Keratinocyte (primary cell): Measurements from ENCODE around the gene ACP1. TPM values are rescaled to one million over a fixed set of nuclear protein-coding genes. Genes with fewer than 3 reads are reported as not detected.

Experiments
- DNase-seq: peaks from one replicate; pipeline ENCODE4 v3.0.0-alpha.2; 2011; ENCODE audit warnings: low read depth, missing footprints, low spot score
- FAIRE-seq: peaks from 2 replicates; lab custom pipeline; 2011; peaks lifted over from hg19 to GRCh38; lab: Jason Lieb, UNC
- H2AFZ ChIP-seq: 2 replicates; pipeline ENCODE4 v1.6.0; 2012; ENCODE audit warnings: low read length, control low read depth, inconsistent platforms; ENCODE audit not compliant: control insufficient read depth
- H3K27ac ChIP-seq: 2 replicates; pipeline ENCODE4 v1.5.1; 2011; ENCODE audit warnings: low read length; ENCODE audit not compliant: control insufficient read depth, insufficient read depth
- H3K27me3 ChIP-seq: 3 replicates; pipeline ENCODE4 v1.6.0; 2011; ENCODE audit warnings: low read length; ENCODE audit not compliant: control insufficient read depth, insufficient read depth; ENCODE audit errors: extremely low read depth
- H3K36me3 ChIP-seq, 2 experiments: 2 replicates in 1 of 2; 3 replicates in 1 of 2; pipeline ENCODE4 v1.5.1; 2011; ENCODE audit warnings: low read length in 2 of 2, mild to moderate bottlenecking in 1 of 2; ENCODE audit not compliant: control insufficient read depth in 2 of 2, insufficient read depth in 2 of 2; ENCODE audit errors: extremely low read depth in 1 of 2
- H3K4me1 ChIP-seq: 3 replicates; pipeline ENCODE4 v1.5.1; 2011; ENCODE audit warnings: low read length; ENCODE audit not compliant: control insufficient read depth, insufficient read depth; ENCODE audit errors: extremely low read depth
- H3K4me2 ChIP-seq: 3 replicates; pipeline ENCODE4 v1.6.0; 2011; ENCODE audit warnings: low read depth, low read length; ENCODE audit not compliant: control insufficient read depth, insufficient read depth; ENCODE audit errors: extremely low read depth
- H3K4me3 ChIP-seq, 3 experiments: fragments of 200-600 bp in 1 of 3; sonication (generic) in 1 of 3; 2 replicates in 2 of 3; 3 replicates in 1 of 3; pipeline ENCODE4 v1.5.1; 2011 to 2016; ENCODE audit warnings: low read length in 3 of 3, mild to moderate bottlenecking in 3 of 3, control low read depth in 2 of 3, inconsistent platforms in 1 of 3, low read depth in 1 of 3, mixed read lengths in 1 of 3, mixed run types in 1 of 3, moderate library complexity in 1 of 3; ENCODE audit not compliant: control insufficient read depth in 2 of 3, insufficient read depth in 2 of 3; ENCODE audit errors: extremely low read depth in 1 of 3
- H3K79me2 ChIP-seq: 2 replicates; pipeline ENCODE4 v1.6.0; 2012; ENCODE audit warnings: low read length; ENCODE audit not compliant: control insufficient read depth, insufficient read depth
- H3K9ac ChIP-seq: 3 replicates; pipeline ENCODE4 v1.6.0; 2011; ENCODE audit warnings: low read length; ENCODE audit not compliant: control insufficient read depth, insufficient read depth; ENCODE audit errors: extremely low read depth
- H3K9me1 ChIP-seq: 3 replicates; pipeline ENCODE4 v1.6.0; 2011; ENCODE audit warnings: low read length; ENCODE audit not compliant: control insufficient read depth, insufficient read depth; ENCODE audit errors: extremely low read depth
- H3K9me3 ChIP-seq: 2 replicates; pipeline ENCODE4 v1.5.1; 2012; ENCODE audit warnings: low read depth, low read length; ENCODE audit not compliant: control insufficient read depth
- H4K20me1 ChIP-seq: 3 replicates; pipeline ENCODE4 v1.6.0; 2011; ENCODE audit warnings: low read length; ENCODE audit not compliant: control insufficient read depth, insufficient read depth; ENCODE audit errors: extremely low read depth
- CTCF ChIP-seq, 3 experiments: IDR thresholded peaks in 1 of 3; conservative IDR thresholded peaks in 1 of 3; optimal IDR thresholded peaks in 1 of 3; 2 replicates in 2 of 3; 3 replicates in 1 of 3; pipeline versions ENCODE3 to v1.5.1; 2011; ENCODE audit warnings: low read length in 3 of 3, mild to moderate bottlenecking in 3 of 3, moderate library complexity in 2 of 3, control low read depth in 1 of 3, inconsistent platforms in 1 of 3; ENCODE audit not compliant: insufficient read depth in 2 of 3; ENCODE audit errors: extremely low read depth in 1 of 3
- EZH2 ChIP-seq: IDR thresholded peaks from one replicate; pipeline ENCODE4 v1.6.1; 2012; ENCODE audit warnings: inconsistent platforms, mild to moderate bottlenecking, low read length, moderate library complexity
- dilution Hi-C: fragments of 300-500 bp; cut with MboI; formaldehyde crosslinking; loops from one replicate; pipeline ENCODE4 v1.7.0; 2020; ENCODE audit warnings: low sequenced_read_pairs; ENCODE audit not compliant: extremely low pct_ligation_motif_present
- polyA plus RNA-seq, 5 experiments: library from polyadenylated mRNA; depleted of rRNA in 3 of 5; stranded (reverse) in 3 of 5; stranded (forward) in 1 of 5; unstranded in 1 of 5; fragments of >200 nt; gene quantifications; 1 replicate in 1 of 5; 2 replicates in 3 of 5; 3 replicates in 1 of 5; pipeline versions ENCODE4 v1.2.1 to v1.2.3, GENCODE V29; 2011 to 2012; ENCODE audit warnings: missing spikeins in 2 of 5, low read depth in 1 of 5, low replicate concordance in 1 of 5

ACP1 gene
- polyA plus RNA-seq, 1 donor (not counting 4 experiments of a cell fraction or from before 2014, with no cell fraction given), result 123 TPM

DNA sequence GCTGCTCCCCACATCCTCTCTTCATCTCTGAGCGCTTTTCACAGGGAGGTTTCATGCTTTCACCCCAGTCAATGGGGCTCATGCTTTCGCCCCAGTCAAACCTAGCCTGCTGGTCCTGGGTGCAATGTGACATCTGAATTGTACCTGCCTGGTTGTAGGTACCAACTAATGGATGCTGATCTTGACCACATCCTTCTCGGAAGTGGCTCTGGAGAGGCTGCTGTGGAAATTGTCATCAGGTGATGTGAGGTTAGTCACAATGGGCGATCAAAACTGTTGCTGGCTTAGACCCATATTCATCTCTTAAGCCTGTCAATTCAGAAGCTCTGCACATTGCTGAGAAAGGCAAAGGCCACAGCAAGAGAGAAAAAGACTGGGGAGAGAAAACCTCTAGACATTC, 55.8 kb downstream of the ACP1 start:
- dilution Hi-C loops, result no loop called here
- no peak overlapping the region for H3K27ac ChIP-seq

GRCh38 chr2:322326-322725, 57.6 kb downstream of the ACP1 start:
- no peaks in the 10 kb centered on the region for H3K27me3 ChIP-seq
- no peak overlapping the region for H2AFZ ChIP-seq
- TF ChIP-seq EZH2, result no peak
- no peak for TF ChIP-seq CTCF (optimal IDR thresholded peaks at IDR 0.05 in 1 of 3, IDR thresholded peaks at IDR 0.05 in 1 of 3, conservative IDR thresholded peaks at IDR 0.05 in 1 of 3; ENCODE audit: extremely low read depth in 1 of 3, insufficient read depth in 2 of 3, low read length in 3 of 3)
- no peak overlapping the region for H3K4me2 ChIP-seq
- no peaks in the 10 kb centered on the region for H3K9me3 ChIP-seq
- no peak overlapping the region for H3K27ac ChIP-seq
- H3K36me3 ChIP-seq, result no peaks in the 10 kb centered on the region
- H3K9me1 ChIP-seq, result no peaks in the 10 kb centered on the region
- H4K20me1 ChIP-seq, result no peaks in the 10 kb centered on the region
- peaks cover 3% of the 10 kb centered on the region for H3K4me1 ChIP-seq
- FAIRE-seq (no peak), DNase-seq (no peak)
- no peak overlapping the region for H3K4me3 ChIP-seq
- no peaks in the 10 kb centered on the region for H3K79me2 ChIP-seq
- no peak overlapping the region for H3K9ac ChIP-seq
- dilution Hi-C loops, result no loop called here

More for the DNA sequence above, 55.8 kb downstream of the ACP1 start:
- Histone ChIP-seq H3K4me2 (no peak overlapping the region), H4K20me1 (no peaks in the 10 kb centered on the region), H3K4me3 (no peak overlapping the region), H3K27me3 (no peaks in the 10 kb centered on the region), H3K9me1 (no peaks in the 10 kb centered on the region), H3K9me3 (no peaks in the 10 kb centered on the region), H3K79me2 (no peaks in the 10 kb centered on the region), H2AFZ (no peak overlapping the region), H3K36me3 (no peaks in the 10 kb centered on the region), H3K9ac (no peak overlapping the region), H3K4me1 (peaks cover 3% of the 10 kb centered on the region)
- no peak for TF ChIP-seq CTCF (optimal IDR thresholded peaks at IDR 0.05 in 1 of 3, IDR thresholded peaks at IDR 0.05 in 1 of 3, conservative IDR thresholded peaks at IDR 0.05 in 1 of 3; ENCODE audit: extremely low read depth in 1 of 3, insufficient read depth in 2 of 3, low read length in 3 of 3)
- no peak for TF ChIP-seq EZH2
- DNase-seq, result no peak
- no peak for FAIRE-seq
